ENCODE results near the gene DUSP16.
A peak's percentile ranks its signal among the peaks of the same experiment; 100 is the strongest.

Gene DUSP16

GRCh38 chr12:12541782-12542181 lies 20.9 kb downstream of the DUSP16 start:
- ATAC-seq (no peak), DNase-seq (no peak)
- H3K27ac Mint-ChIP-seq, result no peak overlapping the region
- H3K4me1 Mint-ChIP-seq, result peaks cover 21% of the 10 kb centered on the region
- no peaks in the 10 kb centered on the region for H3K9me3 Mint-ChIP-seq
- no peaks in the 10 kb centered on the region for H3K27me3 Mint-ChIP-seq
- H3K4me3 Mint-ChIP-seq, result no peak overlapping the region

DNA sequence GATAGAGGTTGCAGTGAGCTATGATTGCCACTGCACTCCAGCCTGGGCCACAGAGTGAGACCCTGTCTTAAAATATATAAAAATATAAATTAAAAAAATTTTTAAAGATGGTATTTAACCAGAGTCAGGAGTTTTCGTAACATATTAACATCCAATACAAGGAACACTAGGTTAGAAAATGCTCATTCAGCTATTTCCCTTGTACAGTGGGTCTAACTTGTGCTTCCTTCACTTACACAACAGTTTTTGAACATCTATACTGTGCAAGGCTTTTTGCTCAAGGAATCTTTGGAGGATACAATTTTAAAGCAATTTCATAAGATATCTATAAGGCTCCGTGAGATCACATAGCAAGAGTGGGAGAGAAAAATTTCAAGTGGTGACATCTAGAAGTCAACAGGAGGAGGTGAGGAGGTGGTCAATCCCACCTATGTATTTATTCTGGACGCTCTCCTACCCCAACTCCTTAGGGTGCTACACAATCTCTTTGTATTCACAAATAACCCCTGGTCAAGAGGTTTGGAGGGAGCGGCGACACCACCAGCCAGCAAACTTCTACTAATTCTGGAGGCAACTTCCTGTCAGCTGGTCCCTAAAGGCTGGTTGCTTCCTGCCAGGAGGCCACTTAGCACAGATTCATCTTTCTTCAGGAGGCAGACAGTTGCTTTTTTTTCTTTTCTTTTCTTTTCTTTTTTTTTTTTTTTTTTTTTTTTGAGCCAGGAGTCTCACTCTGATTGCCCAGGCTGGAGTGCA lies 22.2 kb downstream of the DUSP16 start:
- no peak for DNase-seq
- Mint-ChIP-seq H3K9me3 (no peaks in the 10 kb centered on the region), H3K27me3 (no peaks in the 10 kb centered on the region), H3K27ac (peak overlapping the region in 1 of 2 donors; percentile 85), H3K4me3 (peak overlapping the region in 1 of 2 donors; percentile 31), H3K4me1 (peaks cover 26% of the 10 kb centered on the region)
- ATAC-seq, result no peak

DNA sequence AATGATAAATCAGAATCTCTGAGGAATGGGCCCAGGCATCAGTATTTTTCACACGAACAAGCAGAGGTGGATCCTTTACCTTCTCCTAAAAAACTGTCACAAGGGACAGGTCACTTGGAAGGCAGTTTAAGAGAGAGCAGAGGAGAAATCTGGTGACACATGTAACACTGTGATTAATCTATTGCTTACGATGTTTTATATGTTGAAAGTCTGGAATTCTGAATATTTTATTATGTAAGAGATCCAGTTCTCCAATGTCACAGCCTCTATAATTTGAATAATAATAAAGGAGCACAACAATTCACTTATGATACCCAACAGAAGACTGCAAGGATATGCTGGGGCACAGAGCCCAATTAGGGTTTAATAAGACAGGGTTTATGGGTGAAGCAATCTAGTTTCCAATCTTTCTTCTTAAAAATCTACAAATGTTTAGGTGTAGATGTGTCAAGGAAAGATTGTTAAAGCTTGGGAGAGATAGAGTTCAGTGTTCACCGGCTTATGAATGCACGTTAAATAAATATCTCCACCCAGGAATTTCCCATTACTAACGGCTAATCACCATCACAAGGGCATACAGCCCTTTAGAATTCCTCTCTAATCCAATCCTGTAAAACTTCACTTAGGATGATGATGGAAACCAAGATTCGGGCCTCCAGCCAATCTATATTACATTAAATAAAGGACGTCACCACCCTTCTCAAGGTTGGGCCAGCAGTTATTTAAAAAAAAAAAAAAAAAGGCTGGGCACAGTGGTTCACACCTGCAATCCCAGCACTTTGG lies 23.4 kb downstream of the DUSP16 start:
- no peak for ATAC-seq
- no peak for DNase-seq
- H3K9me3 Mint-ChIP-seq, result no peaks in the 10 kb centered on the region
- peaks cover 37% of the 10 kb centered on the region for H3K4me1 Mint-ChIP-seq
- H3K4me3 Mint-ChIP-seq, result no peak overlapping the region
- H3K27ac Mint-ChIP-seq, result no peak overlapping the region
- H3K27me3 Mint-ChIP-seq, result no peaks in the 10 kb centered on the region

DNA sequence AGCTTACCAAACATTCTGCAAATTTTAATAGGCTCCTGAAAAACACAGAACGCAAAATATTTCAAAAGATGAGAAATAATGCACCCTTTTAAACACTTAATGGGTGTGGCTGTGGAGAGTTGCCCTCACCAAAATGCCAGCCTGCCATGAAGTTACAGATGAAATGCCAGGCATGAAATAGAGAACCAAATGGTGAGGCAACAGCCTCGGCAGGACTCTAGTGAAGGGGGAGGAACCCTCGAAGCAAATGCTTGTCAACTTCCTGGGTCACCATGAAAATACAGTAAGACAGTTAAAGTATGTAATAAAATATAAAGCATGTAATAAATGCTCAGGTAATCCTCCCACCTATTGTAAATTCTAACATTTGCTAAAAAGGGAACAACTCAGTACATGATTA lies 24.1 kb downstream of the DUSP16 start:
- no peak overlapping the region for H3K27ac Mint-ChIP-seq
- no peak for DNase-seq
- H3K27me3 Mint-ChIP-seq, result no peaks in the 10 kb centered on the region
- no peak overlapping the region for H3K4me3 Mint-ChIP-seq
- no peak for ATAC-seq
- no peaks in the 10 kb centered on the region for H3K9me3 Mint-ChIP-seq
- H3K4me1 Mint-ChIP-seq, result peaks cover 39% of the 10 kb centered on the region

- Mint-ChIP-seq H3K4me1 (peaks cover 43% of the 10 kb centered on the region), H3K27ac (no peak overlapping the region), H3K27me3 (no peaks in the 10 kb centered on the region), H3K9me3 (no peaks in the 10 kb centered on the region), H3K4me3 (no peak overlapping the region)
- no peak for DNase-seq
- no peak for ATAC-seq
Measured at GRCh38 chr12:12537421-12537820, 25.2 kb downstream of the DUSP16 start.

DNA sequence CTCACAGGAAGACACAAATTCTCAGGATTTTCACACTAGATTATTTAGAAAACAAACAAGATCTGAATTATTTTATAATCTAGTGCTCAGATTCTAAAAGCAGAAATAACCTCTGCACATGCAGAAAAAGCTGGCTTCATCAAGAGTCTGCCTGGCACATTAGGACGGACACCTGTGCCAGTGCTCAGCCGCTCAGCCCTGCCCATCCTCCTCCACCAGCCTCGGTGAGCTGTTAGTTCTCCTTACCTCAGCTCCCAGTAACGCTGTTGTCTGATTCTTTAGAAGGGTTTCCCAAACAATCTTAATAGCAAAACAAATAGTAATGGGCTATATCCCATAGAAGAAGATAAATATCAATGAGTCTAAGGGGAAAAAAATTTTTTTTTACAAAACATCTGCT lies 27.7 kb downstream of the DUSP16 start:
- H3K27ac Mint-ChIP-seq, result peak overlapping the region; percentile 3 to 45
- H3K27me3 Mint-ChIP-seq, result no peaks in the 10 kb centered on the region
- H3K4me1 Mint-ChIP-seq, result peaks cover 35% of the 10 kb centered on the region
- H3K4me3 Mint-ChIP-seq, result peak overlapping the region; percentile 10 to 54
- no peak for ATAC-seq
- no peak for DNase-seq
- H3K9me3 Mint-ChIP-seq, result no peaks in the 10 kb centered on the region

GRCh38 chr12:12534166-12534866 lies 28.3 kb downstream of the DUSP16 start:
- DNase-seq (no peak), ATAC-seq (peak; percentile 53)
- Mint-ChIP-seq H3K27me3 (no peaks in the 10 kb centered on the region), H3K9me3 (peaks cover 0 to 3% of the 10 kb centered on the region in 2 donors), H3K4me1 (peaks cover 41% of the 10 kb centered on the region), H3K27ac (peak overlapping the region; percentile 49 to 65), H3K4me3 (peak overlapping the region; percentile 10 to 54)

DNA sequence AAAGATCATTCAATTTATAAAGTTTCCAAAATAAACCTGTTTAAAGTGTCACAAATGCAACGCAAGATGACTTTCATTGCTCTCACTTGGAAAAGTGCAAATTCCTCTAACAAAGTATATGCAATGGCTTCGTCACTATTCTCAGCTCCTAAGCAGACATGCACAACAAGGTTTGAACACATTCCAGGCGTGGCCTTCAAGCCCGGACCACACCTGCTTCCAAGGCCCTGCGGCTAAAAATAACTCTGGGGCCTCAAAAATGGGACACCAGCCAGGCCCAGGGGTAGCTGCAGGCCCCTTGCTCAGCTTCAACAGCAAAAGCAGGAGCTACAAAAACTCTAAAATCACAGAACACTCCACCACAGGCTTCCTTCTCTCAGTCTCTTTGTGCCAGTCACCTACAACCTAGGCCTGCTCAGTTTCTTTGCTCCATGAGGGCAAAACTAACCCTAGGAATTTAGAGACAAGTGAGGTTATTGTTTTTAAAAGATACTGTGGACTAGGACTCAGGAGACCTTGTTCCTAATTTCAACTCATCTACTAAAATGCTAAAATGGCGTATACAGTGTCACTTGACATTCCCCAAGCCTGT lies 29.3 kb downstream of the DUSP16 start:
- H3K27ac Mint-ChIP-seq, result peak overlapping the region in 1 of 2 donors; percentile 31
- H3K27me3 Mint-ChIP-seq, result no peaks in the 10 kb centered on the region
- H3K9me3 Mint-ChIP-seq, result peaks cover 0 to 3% of the 10 kb centered on the region in 2 donors
- no peak for DNase-seq
- H3K4me1 Mint-ChIP-seq, result peaks cover 51% of the 10 kb centered on the region
- ATAC-seq, result no peak
- no peak overlapping the region for H3K4me3 Mint-ChIP-seq

DNA sequence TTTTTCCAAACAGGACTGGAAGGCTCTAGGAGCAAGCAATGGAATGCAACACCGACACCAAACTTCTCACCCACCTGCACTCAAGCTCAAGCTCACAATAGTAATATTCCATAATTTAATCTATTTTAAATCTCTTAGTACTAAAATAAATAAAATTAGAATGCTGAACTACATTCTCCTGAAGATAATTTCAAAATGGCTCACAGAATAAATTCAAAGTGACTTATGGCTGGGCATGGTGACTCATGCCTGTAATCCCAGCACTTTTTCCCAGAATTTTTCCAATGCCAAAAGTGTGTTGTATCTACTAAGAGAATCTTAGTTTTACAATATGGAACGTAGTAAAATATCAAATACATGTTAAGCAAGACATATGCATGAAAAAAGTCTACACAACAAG lies 31.5 kb downstream of the DUSP16 start:
- Mint-ChIP-seq H3K4me3 (no peak overlapping the region), H3K27me3 (no peaks in the 10 kb centered on the region), H3K9me3 (peaks cover 0 to 3% of the 10 kb centered on the region in 2 donors), H3K4me1 (peaks cover 67% of the 10 kb centered on the region), H3K27ac (no peak overlapping the region)
- no peak for DNase-seq
- ATAC-seq, result no peak

DNA sequence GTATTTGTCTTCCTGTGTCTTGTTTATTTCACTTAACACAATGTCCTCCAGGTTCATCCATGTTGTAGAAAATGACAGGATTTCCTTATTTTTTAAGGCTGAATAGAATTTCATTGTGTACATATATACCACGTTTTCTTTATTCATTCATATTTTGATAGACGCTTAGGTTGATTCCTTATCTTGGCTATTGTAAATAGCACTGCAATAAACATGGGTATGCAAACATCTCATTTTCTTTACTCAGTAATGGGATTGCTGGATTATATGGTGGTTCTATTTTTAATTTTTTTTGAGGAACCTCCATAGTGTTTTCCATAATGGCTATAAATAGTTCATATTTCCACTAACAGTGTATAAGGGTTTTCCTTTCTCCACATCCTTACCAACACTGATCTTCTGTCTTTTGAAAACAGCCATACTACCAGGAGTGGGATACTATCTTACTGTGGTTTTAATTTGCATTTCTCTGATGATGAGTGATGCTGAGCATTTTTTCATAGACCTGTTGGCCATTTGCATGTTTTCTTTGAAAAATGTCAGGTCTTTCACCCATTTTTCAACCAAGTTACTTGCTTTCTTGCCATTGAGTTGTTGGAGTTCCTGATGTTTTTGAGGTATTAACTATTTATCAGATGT lies 32.8 kb downstream of the DUSP16 start:
- H3K27ac Mint-ChIP-seq, result peak overlapping the region in 1 of 2 donors; percentile 3

GRCh38 chr12:12528361-12529270 lies 34.0 kb downstream of the DUSP16 start:
- H3K27ac Mint-ChIP-seq, result peak overlapping the region; percentile 87 to 97
- peak overlapping the region; percentile 39 to 59 for H3K4me3 Mint-ChIP-seq
- H3K4me1 Mint-ChIP-seq, result peaks cover 50% of the 10 kb centered on the region
- ATAC-seq, result no peak
- no peak for DNase-seq
- H3K27me3 Mint-ChIP-seq, result no peaks in the 10 kb centered on the region
- peaks cover 0 to 3% of the 10 kb centered on the region in 2 donors for H3K9me3 Mint-ChIP-seq

More for the DNA sequence above, 32.8 kb downstream of the DUSP16 start:
- ATAC-seq (no peak), DNase-seq (no peak)
- Mint-ChIP-seq H3K4me3 (no peak overlapping the region), H3K27me3 (no peaks in the 10 kb centered on the region), H3K4me1 (peaks cover 56% of the 10 kb centered on the region), H3K9me3 (peaks cover 0 to 3% of the 10 kb centered on the region in 2 donors)

DNA sequence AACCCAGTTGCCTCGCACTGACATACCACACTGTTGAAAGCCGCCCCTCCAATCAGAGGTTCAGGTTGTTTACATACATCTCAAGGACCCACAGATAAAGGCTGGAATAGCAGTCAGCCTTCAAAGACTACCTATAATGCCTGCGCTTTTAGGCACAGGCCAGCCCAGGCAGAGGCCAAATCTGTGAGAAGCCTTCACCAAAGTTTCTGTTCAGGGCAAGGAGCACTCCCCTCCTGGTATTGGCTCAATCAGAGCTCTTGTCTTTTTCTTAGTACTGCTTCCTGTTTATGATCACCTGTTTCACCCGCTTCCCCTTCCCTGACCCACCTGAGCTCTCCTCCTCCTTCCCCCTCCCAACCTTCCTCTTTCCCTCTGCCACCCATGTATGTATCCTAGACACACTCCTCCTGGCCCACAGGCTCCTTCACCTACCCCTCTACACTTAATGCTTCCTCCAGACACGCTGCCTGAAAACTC lies 34.8 kb downstream of the DUSP16 start:
- Mint-ChIP-seq H3K27me3 (no peaks in the 10 kb centered on the region), H3K4me3 (peak overlapping the region; percentile 39 to 59), H3K27ac (peak overlapping the region; percentile 87 to 97), H3K4me1 (peaks cover 47% of the 10 kb centered on the region), H3K9me3 (peaks cover 0 to 3% of the 10 kb centered on the region in 2 donors)
- ATAC-seq (peak; percentile 57), DNase-seq (no peak)

GRCh38 chr12:12524128-12524527 lies 38.5 kb downstream of the DUSP16 start:
- Mint-ChIP-seq H3K4me1 (peaks cover 39% of the 10 kb centered on the region), H3K9me3 (no peaks in the 10 kb centered on the region), H3K27me3 (no peaks in the 10 kb centered on the region), H3K4me3 (no peak overlapping the region), H3K27ac (no peak overlapping the region)
- DNase-seq (no peak), ATAC-seq (no peak)

- H3K27ac Mint-ChIP-seq, result no peak overlapping the region
- no peaks in the 10 kb centered on the region for H3K27me3 Mint-ChIP-seq
- DNase-seq, result no peak
- H3K9me3 Mint-ChIP-seq, result no peaks in the 10 kb centered on the region
- H3K4me3 Mint-ChIP-seq, result no peak overlapping the region
- H3K4me1 Mint-ChIP-seq, result peaks cover 30% of the 10 kb centered on the region
- ATAC-seq, result no peak
Measured at GRCh38 chr12:12523229-12523628, 39.4 kb downstream of the DUSP16 start.
